CD14-positive monocyte (primary cell): Measurements from ENCODE around the gene PDE9A. TPM values are rescaled to one million over a fixed set of nuclear protein-coding genes. Genes with fewer than 3 reads are reported as not detected.

ENCODE experiments used
- DNase-seq, 3 donors: peaks; one replicate each; pipeline ENCODE4 v3.0.0-alpha.2; 2011 to 2022
- H2AFZ ChIP-seq: 2 replicates; pipeline ENCODE4 v1.6.0; 2012; ENCODE audit warnings: mild to moderate bottlenecking, low read depth, low read length, inconsistent platforms; ENCODE audit not compliant: insufficient read depth, poor library complexity, severe bottlenecking
- H3K27ac ChIP-seq, 2 donors: 1 replicate in 1 of 2; 2 replicates in 1 of 2; pipeline ENCODE4 v1.5.1; 2012 to 2013; ENCODE audit warnings: low read length in 2 of 2, control low read depth in 1 of 2, inconsistent platforms in 1 of 2, low read depth in 1 of 2, mild to moderate bottlenecking in 1 of 2
- H3K27me3 ChIP-seq, 2 donors: one replicate each; pipeline versions ENCODE4 v1.6.0 to v1.6.1; 2011 to 2013; ENCODE audit warnings: low read length in 2 of 2; ENCODE audit not compliant: control insufficient read depth in 2 of 2, insufficient read depth in 2 of 2
- H3K36me3 ChIP-seq, 2 donors: replicated peaks in 1 of 2; 1 replicate in 1 of 2; 2 replicates in 1 of 2; pipeline versions ENCODE4 v1.5.1 to v1.6.1; 2012 to 2013; ENCODE audit warnings: low read length in 2 of 2, control low read depth in 1 of 2, inconsistent platforms in 1 of 2, mild to moderate bottlenecking in 1 of 2; ENCODE audit not compliant: insufficient read depth in 2 of 2, control insufficient read depth in 1 of 2
- H3K4me1 ChIP-seq, 2 donors: 1 replicate in 1 of 2; 2 replicates in 1 of 2; pipeline versions ENCODE4 v1.5.1 to v1.6.1; 2012 to 2013; ENCODE audit warnings: low read length in 2 of 2, control low read depth in 1 of 2, inconsistent platforms in 1 of 2, mild to moderate bottlenecking in 1 of 2, moderate library complexity in 1 of 2; ENCODE audit not compliant: insufficient read depth in 2 of 2, control insufficient read depth in 1 of 2
- H3K4me2 ChIP-seq: replicated peaks from 2 replicates; pipeline ENCODE3; 2012; ENCODE audit warnings: low read length, moderate library complexity, mild to moderate bottlenecking; ENCODE audit not compliant: poor library complexity, severe bottlenecking; ENCODE audit errors: extremely low read depth
- H3K4me3 ChIP-seq, 3 experiments: fragments of 200-600 bp in 1 of 3; sonication (generic) in 1 of 3; replicated peaks in 1 of 3; 1 replicate in 2 of 3; 2 replicates in 1 of 3; pipeline ENCODE4 v1.5.1; 2011 to 2013; ENCODE audit warnings: low read length in 3 of 3, mild to moderate bottlenecking in 3 of 3, control low read depth in 2 of 3, low read depth in 2 of 3, inconsistent platforms in 1 of 3, moderate library complexity in 1 of 3
- H3K79me2 ChIP-seq: 2 replicates; pipeline ENCODE4 v1.6.0; 2012; ENCODE audit warnings: mild to moderate bottlenecking, control low read depth, inconsistent platforms, low read length, moderate library complexity; ENCODE audit not compliant: insufficient read depth
- H3K9ac ChIP-seq: 2 replicates; pipeline ENCODE4 v1.6.0; 2017; ENCODE audit warnings: low read length, mild to moderate bottlenecking; ENCODE audit not compliant: insufficient read depth, poor library complexity, severe bottlenecking
- H3K9me3 ChIP-seq, 2 donors: replicated peaks in 1 of 2; 1 replicate in 1 of 2; 2 replicates in 1 of 2; pipeline versions ENCODE4 v1.5.1 to v1.6.1; 2012 to 2013; ENCODE audit warnings: low read length in 2 of 2, control low read depth in 1 of 2; ENCODE audit not compliant: control insufficient read depth in 1 of 2, insufficient read depth in 1 of 2
- H4K20me1 ChIP-seq: 2 replicates; pipeline ENCODE4 v1.6.0; 2012; ENCODE audit warnings: mild to moderate bottlenecking, low read length, control low read depth, moderate library complexity; ENCODE audit not compliant: insufficient read depth
- H3K27ac Mint-ChIP-seq, 7 donors: one replicate each; pipeline ENCODE4 v1.8.0; 2020; ENCODE audit warnings: mild to moderate bottlenecking in 7 of 7, mixed read lengths in 7 of 7, moderate library complexity in 6 of 7, inconsistent platforms in 2 of 7
- H3K27me3 Mint-ChIP-seq, 3 donors: one replicate each; pipeline ENCODE4 v1.8.0; 2021 to 2022; ENCODE audit warnings: low read depth in 3 of 3, mild to moderate bottlenecking in 3 of 3, mixed read lengths in 3 of 3, moderate library complexity in 3 of 3, inconsistent platforms in 1 of 3
- H3K36me3 Mint-ChIP-seq, 2 donors: one replicate each; pipeline ENCODE4 v1.8.0; 2020; ENCODE audit warnings: mixed read lengths in 2 of 2, inconsistent platforms in 1 of 2, mild to moderate bottlenecking in 1 of 2
- H3K4me1 Mint-ChIP-seq: one replicate; pipeline ENCODE4 v1.8.0; 2020; ENCODE audit warnings: mild to moderate bottlenecking, mixed read lengths
- H3K4me3 Mint-ChIP-seq, 2 donors: one replicate each; pipeline ENCODE4 v1.8.0; 2020; ENCODE audit warnings: mild to moderate bottlenecking in 2 of 2, mixed read lengths in 2 of 2, moderate library complexity in 1 of 2
- H3K9me3 Mint-ChIP-seq, 7 donors: one replicate each; pipeline ENCODE4 v1.8.0; 2020 to 2022; ENCODE audit warnings: mixed read lengths in 7 of 7, mild to moderate bottlenecking in 6 of 7, moderate library complexity in 6 of 7, inconsistent platforms in 2 of 7
- CTCF ChIP-seq: fragments of 200-600 bp; IDR thresholded peaks from one replicate; pipeline ENCODE4 v1.8.0; 2022; ENCODE audit warnings: antibody characterized with exemption, mild to moderate bottlenecking
- WGBS: methylation state at CpG from one replicate; pipeline ENCODE4 v1.1.5; 2013; ENCODE audit warnings: missing lambda C conversion rate; ENCODE audit not compliant: insufficient coverage; 5-methylcytosine and 5-hydroxymethylcytosine counted together
- intact Hi-C, 2 donors: fragments of 100-400 bp; cut with micrococcal nuclease; formaldehyde crosslinking; loops; one replicate each; pipeline versions ENCODE4 v1.15.0 to v1.15.1; 2023
- polyA plus RNA-seq, 3 donors: library from polyadenylated mRNA; depleted of rRNA in 1 of 3; unstranded in 2 of 3; stranded (reverse) in 1 of 3; fragments of 300-500 nt in 2 of 3; fragments of >200 nt in 1 of 3; fragmentation: Illumina TruSeq in 2 of 3; gene quantifications; 1 replicate in 2 of 3; 2 replicates in 1 of 3; pipeline ENCODE4 v1.2.3, GENCODE V29; 2012 to 2021

PDE9A gene
- polyA plus RNA-seq, 3 donors: 0.05 to 0.52 TPM; not detected in 1

- WGBS: 53% methylated on average over 19 of the region's 21 CpGs
- H3K4me3 ChIP-seq: no peak overlapping the region
- H3K9me3 ChIP-seq: peaks cover 0 to 11% of the 10 kb centered on the region in 2 donors
- H3K27ac ChIP-seq: no peak overlapping the region
- no peak overlapping the region for H3K27ac Mint-ChIP-seq
- peaks cover 10 to 21% of the 10 kb centered on the region in 2 donors for H3K27me3 ChIP-seq
- no peaks in the 10 kb centered on the region for H3K36me3 Mint-ChIP-seq
- no peaks in the 10 kb centered on the region for H3K79me2 ChIP-seq
- no peaks in the 10 kb centered on the region for H3K36me3 ChIP-seq
- TF ChIP-seq CTCF: no peak
- H3K4me3 Mint-ChIP-seq: no peak overlapping the region
- no peaks in the 10 kb centered on the region for H4K20me1 ChIP-seq
- no peak overlapping the region for H3K4me2 ChIP-seq
- H3K9ac ChIP-seq: no peak overlapping the region
- peaks cover 2 to 4% of the 10 kb centered on the region in 2 donors for H3K4me1 ChIP-seq
- no peak for DNase-seq
- peaks cover 21 to 34% (median 28%) of the 10 kb centered on the region in 3 donors for H3K27me3 Mint-ChIP-seq
- intact Hi-C loops: no loop called here
- H3K9me3 Mint-ChIP-seq: peaks cover 0 to 4% (median 0%) of the 10 kb centered on the region in 7 donors
- peaks cover 5% of the 10 kb centered on the region for H3K4me1 Mint-ChIP-seq
- no peak overlapping the region for H2AFZ ChIP-seq
These were observed 6.1 kb downstream of the PDE9A start for GRCh38 chr21:42659416-42660117.

- no peaks in the 10 kb centered on the region for H3K4me1 ChIP-seq
- H3K27ac Mint-ChIP-seq: no peak overlapping the region
- H3K4me1 Mint-ChIP-seq: no peaks in the 10 kb centered on the region
- H3K4me2 ChIP-seq: no peak overlapping the region
- no peaks in the 10 kb centered on the region for H3K36me3 ChIP-seq
- no peaks in the 10 kb centered on the region for H3K79me2 ChIP-seq
- H3K36me3 Mint-ChIP-seq: no peaks in the 10 kb centered on the region
- peaks cover 5 to 16% of the 10 kb centered on the region in 2 donors for H3K27me3 ChIP-seq
- H4K20me1 ChIP-seq: no peaks in the 10 kb centered on the region
- H3K9me3 ChIP-seq: peaks cover 0 to 5% of the 10 kb centered on the region in 2 donors
- no peak overlapping the region for H3K9ac ChIP-seq
- H3K9me3 Mint-ChIP-seq: no peaks in the 10 kb centered on the region
- TF ChIP-seq CTCF: no peak
- H3K4me3 Mint-ChIP-seq: no peak overlapping the region
- no peak overlapping the region for H2AFZ ChIP-seq
- 84% methylated on average over 3 of the region's 8 CpGs for WGBS
- H3K27me3 Mint-ChIP-seq: peaks cover 15 to 29% (median 22%) of the 10 kb centered on the region in 3 donors
- intact Hi-C loops: no loop called here
- H3K4me3 ChIP-seq: no peak overlapping the region
- H3K27ac ChIP-seq: no peak overlapping the region
- no peak for DNase-seq
These were observed 6.7 kb downstream of the PDE9A start for GRCh38 chr21:42660118-42660470.
